Stimulated activated CD8-positive, alpha-beta memory T cell treated with anti-CD3 and anti-CD28 coated beads, Interleukin-7, amount 100 ng/mL, for 4 hours (primary cell): ENCODE measurements around the gene FLT1.
A peak's percentile ranks its signal among the peaks of the same experiment; 100 is the strongest.

Experiments
- DNase-seq, 2 donors: peaks; one replicate each; pipeline ENCODE4 v3.0.0-alpha.2; 2020; ENCODE audit warnings: low read depth in 2 of 2

The FLT1 gene

GRCh38 chr13:28387740-28388501 is 107.0 kb downstream of the FLT1 start:
- DNase-seq: no peak

GRCh38 chr13:28385362-28385761 is 109.6 kb downstream of the FLT1 start:
- DNase-seq: no peak

- no peak for DNase-seq
Measured at GRCh38 chr13:28384789-28385188, 110.1 kb downstream of the FLT1 start.

- DNase-seq: no peak
Measured at GRCh38 chr13:28380319-28380718, 114.6 kb downstream of the FLT1 start.

- no peak for DNase-seq
Measured at GRCh38 chr13:28379371-28380083, 115.4 kb downstream of the FLT1 start.

GRCh38 chr13:28376604-28377003 is 118.3 kb downstream of the FLT1 start:
- no peak for DNase-seq

GRCh38 chr13:28375250-28375930 is 119.5 kb downstream of the FLT1 start:
- DNase-seq: no peak

GRCh38 chr13:28373810-28374209 is 121.1 kb downstream of the FLT1 start:
- DNase-seq: no peak

- DNase-seq: no peak
Measured at GRCh38 chr13:28370448-28370847, 124.5 kb downstream of the FLT1 start.

- no peak for DNase-seq
Measured at GRCh38 chr13:28358708-28359107, 136.2 kb downstream of the FLT1 start.

GRCh38 chr13:28357911-28358433 is 137.0 kb downstream of the FLT1 start:
- DNase-seq: no peak

GRCh38 chr13:28357247-28357825 is 137.6 kb downstream of the FLT1 start:
- no peak for DNase-seq

- no peak for DNase-seq
Measured at GRCh38 chr13:28356561-28357021, 138.3 kb downstream of the FLT1 start.

- DNase-seq: peak in 1 of 2 donors; percentile 1
Measured at GRCh38 chr13:28355822-28356371, 139.0 kb downstream of the FLT1 start.

- no peak for DNase-seq
Measured at GRCh38 chr13:28355046-28355821, 139.7 kb downstream of the FLT1 start.

GRCh38 chr13:28353679-28354078 is 141.2 kb downstream of the FLT1 start:
- DNase-seq: no peak

- DNase-seq: no peak
Measured at GRCh38 chr13:28349907-28350654, 144.8 kb downstream of the FLT1 start.

GRCh38 chr13:28349371-28349770 is 145.6 kb downstream of the FLT1 start:
- no peak for DNase-seq

GRCh38 chr13:28347456-28348371 is 147.2 kb downstream of the FLT1 start:
- no peak for DNase-seq
